MM.1S (cell line): ENCODE results near the gene UQCC2.

Experiments used
- DNase-seq: peaks from one replicate; pipeline ENCODE4 v3.0.0-alpha.2; 2015
- H2AFZ ChIP-seq: fragments of 300-600 bp; sonication (generic); 2 replicates; pipeline ENCODE4 v1.6.0; 2016; ENCODE audit warnings: antibody characterized with exemption, low read length
- H3F3A ChIP-seq: fragments of 300-600 bp; sonication (generic); 2 replicates; pipeline ENCODE4 v1.6.1; 2016; ENCODE audit warnings: mild to moderate bottlenecking, antibody characterized with exemption, low read length, moderate library complexity, mixed read lengths; ENCODE audit not compliant: insufficient read depth
- H3K27ac ChIP-seq: fragments of 300-600 bp; sonication (generic); 2 replicates; pipeline ENCODE4 v1.5.1; 2016; ENCODE audit warnings: mild to moderate bottlenecking, low read length
- H3K27me3 ChIP-seq: fragments of 300-600 bp; sonication (generic); replicated peaks from 2 replicates; pipeline ENCODE4 v1.6.0; 2016; ENCODE audit warnings: low read length; ENCODE audit not compliant: insufficient read depth
- H3K36me3 ChIP-seq: fragments of 300-600 bp; sonication (generic); replicated peaks from 2 replicates; pipeline ENCODE4 v1.6.1; 2016; ENCODE audit warnings: mild to moderate bottlenecking, low read length, mixed read lengths; ENCODE audit not compliant: insufficient read depth
- H3K4me1 ChIP-seq: fragments of 300-600 bp; sonication (generic); 2 replicates; pipeline ENCODE4 v1.6.1; 2016; ENCODE audit warnings: low read length, mixed read lengths
- H3K4me2 ChIP-seq: fragments of 300-600 bp; sonication (generic); 2 replicates; pipeline ENCODE4 v1.6.0; 2016; ENCODE audit warnings: low read depth, low read length
- H3K4me3 ChIP-seq: fragments of 300-600 bp; sonication (generic); 2 replicates; pipeline ENCODE4 v1.5.1; 2016; ENCODE audit warnings: low read length, mixed read lengths
- H3K79me2 ChIP-seq: fragments of 300-600 bp; sonication (generic); 2 replicates; pipeline ENCODE4 v1.6.1; 2016; ENCODE audit warnings: mixed run types, low read length, mixed read lengths
- H3K9ac ChIP-seq: fragments of 300-600 bp; sonication (generic); 2 replicates; pipeline ENCODE4 v1.6.1; 2016; ENCODE audit warnings: low read length, mixed read lengths
- H3K9me2 ChIP-seq: fragments of 300-600 bp; sonication (generic); replicated peaks from 2 replicates; pipeline ENCODE4 v1.6.1; 2016; ENCODE audit warnings: mild to moderate bottlenecking, low read length, mixed read lengths; ENCODE audit not compliant: insufficient read depth
- H3K9me3 ChIP-seq: fragments of 300-600 bp; sonication (generic); replicated peaks from 2 replicates; pipeline ENCODE4 v1.6.1; 2016; ENCODE audit warnings: mild to moderate bottlenecking, low read length, mixed read lengths; ENCODE audit not compliant: insufficient read depth
- H4K20me1 ChIP-seq: fragments of 300-600 bp; sonication (generic); 2 replicates; pipeline ENCODE4 v1.6.1; 2016; ENCODE audit warnings: mild to moderate bottlenecking, low read length, moderate library complexity, mixed read lengths; ENCODE audit not compliant: insufficient read depth
- CTCF ChIP-seq: fragments of 300-600 bp; sonication (generic); IDR thresholded peaks from 2 replicates; pipeline ENCODE4 v1.5.1; 2016; ENCODE audit warnings: antibody characterized with exemption, low read length, mixed read lengths
- EZH2 ChIP-seq: fragments of 300-600 bp; sonication (generic); optimal IDR thresholded peaks from 2 replicates; pipeline ENCODE3; 2017; ENCODE audit warnings: low read depth, mild to moderate bottlenecking, antibody characterized with exemption, low read length, mixed read lengths
- EZH2phosphoT487 ChIP-seq: fragments of 300-600 bp; sonication (generic); IDR thresholded peaks from 2 replicates; pipeline ENCODE4 v1.6.1; 2018; ENCODE audit warnings: antibody characterized with exemption, low read length

The UQCC2 gene

GRCh38 chr6:33711140-33712129, at the start of gene UQCC2:
Gene UQCC2, minus strand, starts transcription at chr6:33711700. Its CDS starts 14 bp downstream, at chr6:33711686.
- Histone ChIP-seq H3K9me2 (no peaks in the 10 kb centered on the region), H3K4me3 (peak within 1 kb of the TSS; percentile 88), H3K79me2 (peaks cover 27% of the 10 kb centered on the region), H3K27me3 (no peaks in the 10 kb centered on the region), H3F3A (peaks cover 14% of the 10 kb centered on the region), H3K4me2 (peak within 1 kb of the TSS; percentile 79), H2AFZ (peak within 1 kb of the TSS; percentile 83), H3K9me3 (no peaks in the 10 kb centered on the region), H3K9ac (peak within 1 kb of the TSS; percentile 98), H3K4me1 (peaks cover 40% of the 10 kb centered on the region), H3K36me3 (no peaks in the 10 kb centered on the region), H4K20me1 (no peaks in the 10 kb centered on the region), H3K27ac (peak within 1 kb of the TSS; percentile 78)
- TF ChIP-seq EZH2 (no peak), CTCF (peak; percentile 69), EZH2phosphoT487 (no peak)
- peak; percentile 96 for DNase-seq

DNA sequence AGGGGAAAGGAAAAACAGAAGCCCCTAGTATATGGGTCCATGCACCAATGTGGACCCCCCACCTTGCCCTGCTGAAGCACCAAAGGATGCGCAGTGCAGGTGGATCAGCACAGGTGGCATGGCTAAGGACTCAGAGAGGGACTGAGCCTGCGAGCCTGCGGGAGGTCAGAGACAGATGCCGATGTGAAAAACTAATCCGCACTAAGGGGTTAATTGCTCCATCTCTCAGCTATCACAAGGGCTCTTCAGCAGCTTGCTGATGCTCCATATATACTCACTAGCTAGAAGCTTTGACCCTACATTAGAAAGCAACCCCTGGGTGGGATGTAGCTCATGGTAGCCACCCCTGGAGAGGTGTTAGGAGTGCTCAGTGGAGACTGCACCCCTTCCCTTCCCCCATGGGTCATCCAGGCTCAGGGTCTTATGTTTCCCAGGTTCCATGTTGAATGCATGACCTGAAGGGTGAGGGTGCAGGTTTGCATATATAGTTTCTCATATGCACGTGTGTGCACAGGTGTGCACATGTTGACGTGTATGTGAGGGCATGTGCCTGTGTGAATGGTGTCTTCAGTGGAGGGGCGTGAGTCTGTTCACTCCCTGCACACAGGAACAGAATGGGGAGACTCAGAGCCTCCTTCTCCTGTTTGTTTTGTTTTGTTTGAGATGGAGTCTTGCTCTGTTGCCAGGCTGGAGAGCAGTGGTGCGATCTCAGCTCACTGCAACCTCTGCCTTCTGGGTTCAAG, 48.6 kb upstream of the UQCC2 start:
- H3K4me2 ChIP-seq: no peak overlapping the region

GRCh38 chr6:33758815-33759216, 47.3 kb upstream of the UQCC2 start:
- Histone ChIP-seq H3K36me3 (no peaks in the 10 kb centered on the region), H3K9me3 (no peaks in the 10 kb centered on the region), H3K9me2 (no peaks in the 10 kb centered on the region), H3K9ac (no peak overlapping the region), H3F3A (no peaks in the 10 kb centered on the region), H3K79me2 (no peaks in the 10 kb centered on the region), H2AFZ (no peak overlapping the region), H3K4me3 (no peak overlapping the region), H3K27me3 (peaks cover 27% of the 10 kb centered on the region), H4K20me1 (no peaks in the 10 kb centered on the region), H3K4me2 (no peak overlapping the region), H3K4me1 (no peaks in the 10 kb centered on the region), H3K27ac (no peak overlapping the region)
- no peak for TF ChIP-seq EZH2
- DNase-seq: no peak

More for the DNA sequence above, 48.6 kb upstream of the UQCC2 start:
- Histone ChIP-seq H2AFZ (no peak overlapping the region), H3K9ac (no peak overlapping the region), H3F3A (no peaks in the 10 kb centered on the region), H3K9me2 (no peaks in the 10 kb centered on the region), H3K79me2 (no peaks in the 10 kb centered on the region), H3K36me3 (no peaks in the 10 kb centered on the region), H4K20me1 (no peaks in the 10 kb centered on the region), H3K4me3 (no peak overlapping the region), H3K27me3 (peaks cover 28% of the 10 kb centered on the region), H3K9me3 (no peaks in the 10 kb centered on the region), H3K27ac (no peak overlapping the region), H3K4me1 (no peaks in the 10 kb centered on the region)
- TF ChIP-seq EZH2phosphoT487 (no peak), EZH2 (no peak), CTCF (no peak)
- DNase-seq: no peak
